K562 (cell line): ENCODE results near the gene PLXDC2.

ENCODE experiments used
- ATF2 ChIP-seq: sonication (generic); formaldehyde crosslinking; IDR thresholded peaks from 2 replicates; pipeline ENCODE4 v1.8.1; 2022; ENCODE audit warnings: missing genetic modification reagents
- CHCHD3 ChIP-seq: fragments of 250-450 bp; sonication (Bioruptor Pico); IDR thresholded peaks from 2 replicates; pipeline ENCODE4 v2.1.2; 2022; ENCODE audit warnings: mild to moderate bottlenecking
- POLR2A ChIP-seq: fragments of 450-650 bp; conservative IDR thresholded peaks from 2 replicates; pipeline ENCODE4 v1.6.1; 2016
- RB1 ChIP-seq: fragments of 450-650 bp; IDR thresholded peaks from 2 replicates; pipeline ENCODE4 v1.6.1; 2017; ENCODE audit warnings: low read depth, mild to moderate bottlenecking
- ZBTB34 ChIP-seq: fragments of 250-450 bp; sonication (Bioruptor Pico); IDR thresholded peaks from 2 replicates; pipeline ENCODE4 v1.8.0; 2021; ENCODE audit warnings: mild to moderate bottlenecking, moderate library complexity
- ZKSCAN1 ChIP-seq: fragments of 150-350 bp; IDR thresholded peaks from 2 replicates; pipeline ENCODE4 v1.6.1; 2016; ENCODE audit warnings: low read depth, low read length
- ZNF707 ChIP-seq: fragments of 250-450 bp; sonication (Bioruptor Pico); conservative IDR thresholded peaks from 2 replicates; pipeline ENCODE4 v1.8.0; 2022; ENCODE audit warnings: inconsistent platforms, mild to moderate bottlenecking, moderate library complexity

GRCh38 chr10:19853831-19854230 lies 37.6 kb downstream of the PLXDC2 start:
- TF ChIP-seq RB1 (no peak), POLR2A (no peak), ZNF707 (no peak), ZKSCAN1 (no peak), ZBTB34 (CRISPR knock-in tag) (no peak), ATF2 (no peak), CHCHD3 (CRISPR knock-in tag) (no peak)
